HG03108 (cell line): ENCODE measurements around the gene DGUOK.
A peak's percentile ranks its signal among the peaks of the same experiment; 100 is the strongest.

Experiments used
- ATAC-seq: cut with Tn5 transposase; IDR thresholded peaks from one replicate; pipeline ENCODE4 v1.9.1; 2021; ENCODE audit warnings: moderate library complexity; ENCODE audit not compliant: unreplicated experiment

The DGUOK gene

GRCh38 chr2:73946215-73946614, 19.5 kb downstream of the DGUOK start:
- no peak for ATAC-seq

- ATAC-seq, result no peak
These were observed 20.0 kb downstream of the DGUOK start for GRCh38 chr2:73946666-73947065.

GRCh38 chr2:73947412-73948018, 20.8 kb downstream of the DGUOK start:
- no peak for ATAC-seq

- ATAC-seq, result no peak
These were observed 23.1 kb downstream of the DGUOK start for GRCh38 chr2:73949802-73950201.

GRCh38 chr2:73952499-73953446, 26.1 kb downstream of the DGUOK start:
- no peak for ATAC-seq

GRCh38 chr2:73956218-73956865, 29.7 kb downstream of the DGUOK start:
- no peak for ATAC-seq

- no peak for ATAC-seq
These were observed 34.6 kb downstream of the DGUOK start for GRCh38 chr2:73961274-73961673.

- no peak for ATAC-seq
These were observed 35.3 kb downstream of the DGUOK start for GRCh38 chr2:73961823-73962615.

GRCh38 chr2:73962798-73963197, 36.1 kb downstream of the DGUOK start:
- ATAC-seq, result no peak

GRCh38 chr2:73963385-73964120, 36.9 kb downstream of the DGUOK start:
- peak; percentile 57 for ATAC-seq

GRCh38 chr2:73964223-73964622, 37.5 kb downstream of the DGUOK start:
- ATAC-seq, result no peak

GRCh38 chr2:73965053-73965452, 38.4 kb downstream of the DGUOK start:
- ATAC-seq, result no peak

- ATAC-seq, result no peak
These were observed 41.8 kb downstream of the DGUOK start for GRCh38 chr2:73968357-73968937.

- ATAC-seq, result no peak
These were observed 42.7 kb downstream of the DGUOK start for GRCh38 chr2:73969356-73969755.

GRCh38 chr2:73970141-73970803, 43.6 kb downstream of the DGUOK start:
- ATAC-seq, result no peak

GRCh38 chr2:73970850-73971471, 44.3 kb downstream of the DGUOK start:
- peak; percentile 80 for ATAC-seq

GRCh38 chr2:73971722-73972121, 45.0 kb downstream of the DGUOK start:
- ATAC-seq, result no peak

GRCh38 chr2:73972846-73973245, 46.2 kb downstream of the DGUOK start:
- ATAC-seq, result no peak

GRCh38 chr2:73975731-73976130, 49.1 kb downstream of the DGUOK start:
- ATAC-seq, result no peak
